Endothelial cell of umbilical vein (primary cell): Measurements from ENCODE around the gene SF3B5. TPM values are rescaled to one million over a fixed set of nuclear protein-coding genes. Genes with fewer than 3 reads are reported as not detected.

Experiments
- BruUV-seq: library from RNA; stranded (reverse); fragments of 400-500 nt; replicated peaks from 2 replicates; lab custom pipeline; 2021; lab: Mats Ljungman, UMichigan
- CTCF ChIA-PET: fragments of 300-600, 350-600 bp; sonication (Branson Sonifier 250); formaldehyde crosslinking; loops from one replicate; lab custom pipeline; 2021; ENCODE audit warnings: antibody characterized with exemption, inconsistent platforms; lab: Charles Lee
- POLR2A ChIA-PET: fragments of 300-600, 350-600 bp; sonication (Branson Sonifier 250); formaldehyde crosslinking; loops from one replicate; lab custom pipeline; 2021; ENCODE audit warnings: antibody characterized with exemption, inconsistent platforms; lab: Charles Lee
- DNase-seq: peaks from one replicate; pipeline ENCODE4 v3.0.0-alpha.2; 2011; ENCODE audit warnings: low read depth, low spot score
- FAIRE-seq: peaks from 2 replicates; lab custom pipeline; 2011; peaks lifted over from hg19 to GRCh38; lab: Jason Lieb, UNC
- H2AFZ ChIP-seq: 2 replicates; pipeline ENCODE4 v1.6.0; 2012; ENCODE audit warnings: low read depth, low read length, control low read depth, inconsistent platforms
- H3K27ac ChIP-seq: 2 replicates; pipeline ENCODE4 v1.5.1; 2011; ENCODE audit warnings: low read depth, mild to moderate bottlenecking, control low read depth, low read length, moderate library complexity; ENCODE audit not compliant: insufficient read depth
- H3K27me3 ChIP-seq, 2 experiments: 2 replicates each; pipeline versions ENCODE4 v1.6.0 to v1.6.1; 2011; ENCODE audit warnings: low read length in 2 of 2, mixed read lengths in 1 of 2; ENCODE audit not compliant: control insufficient read depth in 2 of 2, insufficient read depth in 2 of 2
- H3K36me3 ChIP-seq, 2 experiments: 2 replicates in 1 of 2; 3 replicates in 1 of 2; pipeline ENCODE4 v1.5.1; 2011; ENCODE audit warnings: low read length in 2 of 2, mild to moderate bottlenecking in 1 of 2, moderate library complexity in 1 of 2; ENCODE audit not compliant: control insufficient read depth in 2 of 2, insufficient read depth in 2 of 2; ENCODE audit errors: extremely low read depth in 1 of 2
- H3K4me1 ChIP-seq: 3 replicates; pipeline ENCODE4 v1.5.1; 2011; ENCODE audit warnings: mild to moderate bottlenecking, low read length; ENCODE audit not compliant: control insufficient read depth, insufficient read depth; ENCODE audit errors: extremely low read depth
- H3K4me2 ChIP-seq: 2 replicates; pipeline ENCODE4 v1.6.1; 2011; ENCODE audit warnings: low read length, control low read depth, mixed read lengths; ENCODE audit not compliant: insufficient read depth
- H3K4me3 ChIP-seq, 3 experiments: fragments of 200-600 bp in 1 of 3; sonication (generic), shearing (Covaris generic) in 1 of 3; replicated peaks in 1 of 3; 2 replicates each; pipeline ENCODE4 v1.5.1; 2011 to 2016; ENCODE audit warnings: control low read depth in 3 of 3, low read length in 3 of 3, mild to moderate bottlenecking in 2 of 3, inconsistent platforms in 1 of 3, low read depth in 1 of 3, moderate library complexity in 1 of 3; ENCODE audit not compliant: insufficient read depth in 1 of 3
- H3K79me2 ChIP-seq: 2 replicates; pipeline ENCODE4 v1.6.0; 2012; ENCODE audit warnings: low read length, inconsistent platforms; ENCODE audit not compliant: control insufficient read depth, insufficient read depth
- H3K9ac ChIP-seq: replicated peaks from 2 replicates; pipeline ENCODE3; 2011; ENCODE audit warnings: low read length, control low read depth; ENCODE audit not compliant: insufficient read depth; ENCODE audit errors: extremely low read depth
- H3K9me1 ChIP-seq: replicated peaks from 3 replicates; pipeline ENCODE4 v1.6.0; 2011; ENCODE audit warnings: mild to moderate bottlenecking, low read length; ENCODE audit not compliant: control insufficient read depth, insufficient read depth; ENCODE audit errors: extremely low read depth
- H3K9me3 ChIP-seq: replicated peaks from 2 replicates; pipeline ENCODE4 v1.5.1; 2012; ENCODE audit warnings: low read length, inconsistent platforms; ENCODE audit not compliant: control insufficient read depth, insufficient read depth
- H4K20me1 ChIP-seq: replicated peaks from 2 replicates; pipeline ENCODE3; 2011; ENCODE audit warnings: mild to moderate bottlenecking, low read length; ENCODE audit not compliant: control insufficient read depth, insufficient read depth; ENCODE audit errors: extremely low read depth
- CTCF ChIP-seq, 2 donors: IDR thresholded peaks; 1 replicate in 1 of 2; 2 replicates in 1 of 2; pipeline ENCODE4 v1.5.1; 2011; ENCODE audit warnings: low read length in 2 of 2, mild to moderate bottlenecking in 2 of 2, moderate library complexity in 2 of 2, control low read depth in 1 of 2, inconsistent platforms in 1 of 2, low read depth in 1 of 2; ENCODE audit not compliant: insufficient read depth in 1 of 2; ENCODE audit errors: extremely low read depth in 1 of 2
- EZH2 ChIP-seq: IDR thresholded peaks from 2 replicates; pipeline ENCODE4 v1.6.1; 2012; ENCODE audit warnings: borderline replicate concordance, low read depth, mild to moderate bottlenecking, moderate library complexity, low read length, inconsistent platforms; ENCODE audit not compliant: severe bottlenecking
- FOS ChIP-seq: IDR thresholded peaks from 2 replicates; pipeline ENCODE4 v1.6.1; 2011; ENCODE audit warnings: mild to moderate bottlenecking, low read length, moderate library complexity, borderline replicate concordance; ENCODE audit not compliant: insufficient read depth
- GATA2 ChIP-seq: IDR thresholded peaks from 2 replicates; pipeline ENCODE4 v1.7.0; 2011; ENCODE audit warnings: low read depth, mild to moderate bottlenecking, moderate library complexity, mixed read lengths, low read length; ENCODE audit not compliant: insufficient read length, insufficient read depth
- JUN ChIP-seq: IDR thresholded peaks from 2 replicates; pipeline ENCODE4 v1.6.1; 2011; ENCODE audit warnings: borderline replicate concordance, low read depth; ENCODE audit not compliant: insufficient read length, insufficient read depth
- MAX ChIP-seq: IDR thresholded peaks from 2 replicates; pipeline ENCODE4 v1.6.1; 2011; ENCODE audit not compliant: insufficient read depth, insufficient read length
- MYC ChIP-seq: IDR thresholded peaks from one replicate; pipeline ENCODE4 v1.6.1; 2011; ENCODE audit warnings: mild to moderate bottlenecking, low read depth, low read length
- POLR2A ChIP-seq: IDR thresholded peaks from 2 replicates; pipeline ENCODE4 v1.6.1; 2012; ENCODE audit warnings: low read depth, mild to moderate bottlenecking, control low read depth, low read length
- POLR2AphosphoS5 ChIP-seq: IDR thresholded peaks from 2 replicates; pipeline ENCODE4 v1.6.1; 2012; ENCODE audit warnings: low read depth, mild to moderate bottlenecking, control low read depth, low read length, moderate library complexity; ENCODE audit not compliant: insufficient read depth
- dilution Hi-C: fragments of 300-500 bp; cut with MboI; formaldehyde crosslinking; loops from one replicate; pipeline ENCODE4 v1.15.0; 2019; ENCODE audit warnings: low sequenced_read_pairs; ENCODE audit not compliant: extremely low pct_ligation_motif_present
- intact Hi-C: fragments of 100-400 bp; cut with micrococcal nuclease; formaldehyde crosslinking; loops from one replicate; pipeline ENCODE4 v1.10.0; 2022
- polyA plus RNA-seq, 4 experiments: library from polyadenylated mRNA; depleted of rRNA in 3 of 4; stranded (reverse) in 3 of 4; unstranded in 1 of 4; fragments of >200 nt; gene quantifications; 2 replicates each; pipeline versions ENCODE4 v1.2.1 to v1.2.3, GENCODE V29; 2011 to 2012; ENCODE audit warnings: missing spikeins in 1 of 4
- total RNA-seq: library from RNA; stranded (reverse); gene quantifications from 2 replicates; pipeline ENCODE4 v1.2.3, GENCODE V29; 2021

Gene SF3B5
- total and polyA plus RNA-seq, 2 donors (not counting 3 experiments of a cell fraction or from before 2014, with no cell fraction given): 185 to 540 TPM

- no peaks in the 10 kb centered on the region for H4K20me1 ChIP-seq
- no peak overlapping the region for H3K27ac ChIP-seq
- ChIA-PET POLR2A (no interaction called here), CTCF (interaction anchor here (1.8 to 2.7 kb wide), 4 partner anchors 8 to 375 kb away, joined by 8 to 96 read pairs (median 27); no protein-coding TSS in a partner anchor)
- H3K27me3 ChIP-seq: peaks cover 0 to 1% of the 10 kb centered on the region in 2 experiments
- H3K4me1 ChIP-seq: no peaks in the 10 kb centered on the region
- no peaks in the 10 kb centered on the region for H3K36me3 ChIP-seq
- no peak for TF ChIP-seq GATA2
- no peak for TF ChIP-seq POLR2A
- no peak for TF ChIP-seq MYC
- no peak for TF ChIP-seq CTCF (IDR thresholded peaks at IDR 0.05; ENCODE audit: extremely low read depth in 1 of 2, insufficient read depth in 1 of 2, low read depth in 1 of 2, low read length in 2 of 2)
- TF ChIP-seq JUN: no peak
- no peak for TF ChIP-seq EZH2
- no peak for TF ChIP-seq MAX
- TF ChIP-seq POLR2AphosphoS5: no peak
- no peak for TF ChIP-seq FOS
- BruUV-seq: no TSS peak
- dilution Hi-C loops (no loop called here), intact Hi-C loops (no loop called here)
- no peaks in the 10 kb centered on the region for H3K79me2 ChIP-seq
- H2AFZ ChIP-seq: no peak overlapping the region
- H3K9me3 ChIP-seq: no peaks in the 10 kb centered on the region
- H3K4me2 ChIP-seq: no peak overlapping the region
- H3K4me3 ChIP-seq: no peak overlapping the region
- no peak for FAIRE-seq
- no peak overlapping the region for H3K9ac ChIP-seq
- H3K9me1 ChIP-seq: no peaks in the 10 kb centered on the region
- no peak for DNase-seq
These were observed 10.8 kb upstream of the SF3B5 start for GRCh38 chr6:144106206-144106605.
